Brain microvascular endothelial cell (primary cell): ENCODE results near the gene HDAC9.
A peak's percentile ranks its signal among the peaks of the same experiment; 100 is the strongest.

Source experiments
- DNase-seq: peaks from one replicate; pipeline ENCODE4 v3.0.0-alpha.2; 2020
- H3K27ac ChIP-seq: fragments of 250-450 bp; sonication (Bioruptor Pico); 2 replicates; pipeline ENCODE4 v1.5.1; 2020; ENCODE audit warnings: mild to moderate bottlenecking, moderate library complexity
- H3K27me3 ChIP-seq: fragments of 250-450 bp; sonication (Bioruptor Pico); replicated peaks from 2 replicates; pipeline ENCODE4 v1.5.1; 2020; ENCODE audit warnings: mild to moderate bottlenecking
- H3K36me3 ChIP-seq: fragments of 250-450 bp; sonication (Bioruptor Pico); replicated peaks from 2 replicates; pipeline ENCODE4 v1.5.1; 2020; ENCODE audit warnings: mild to moderate bottlenecking
- H3K4me3 ChIP-seq: 2 replicates; pipeline ENCODE4 v1.5.1; 2011; ENCODE audit warnings: low read depth, mild to moderate bottlenecking, control low read depth, low read length, moderate library complexity
- CTCF ChIP-seq: IDR thresholded peaks from 2 replicates; pipeline ENCODE4 v1.5.1; 2011; ENCODE audit warnings: low read depth, mild to moderate bottlenecking, moderate library complexity, low read length, control low read depth, inconsistent platforms; ENCODE audit errors: missing control alignments
- in situ Hi-C: cut with HindIII; loops from 2 replicates; pipeline ENCODE4 v1.10.0; 2017; ENCODE audit warnings: low sequenced_read_pairs, low pct_ligation_motif_present

HDAC9 gene

GRCh38 chr7:18499407-18500177 lies 4.0 kb downstream of the HDAC9 start:
- H3K27me3 ChIP-seq = no peaks in the 10 kb centered on the region
- no peak overlapping the region for H3K4me3 ChIP-seq
- H3K27ac ChIP-seq = no peak overlapping the region
- in situ Hi-C loops = no loop called here
- no peak for TF ChIP-seq CTCF
- no peak for DNase-seq
- no peaks in the 10 kb centered on the region for H3K36me3 ChIP-seq

- Histone ChIP-seq H3K27ac (no peak overlapping the region), H3K4me3 (no peak overlapping the region), H3K27me3 (no peaks in the 10 kb centered on the region), H3K36me3 (no peaks in the 10 kb centered on the region)
- TF ChIP-seq CTCF = no peak
- in situ Hi-C loops = no loop called here
- no peak for DNase-seq
These were observed 7.7 kb downstream of the HDAC9 start for GRCh38 chr7:18503126-18503866.

- Histone ChIP-seq H3K36me3 (no peaks in the 10 kb centered on the region), H3K27ac (no peak overlapping the region), H3K4me3 (no peak overlapping the region), H3K27me3 (no peaks in the 10 kb centered on the region)
- in situ Hi-C loops = no loop called here
- no peak for DNase-seq
- TF ChIP-seq CTCF = no peak
These were observed 9.4 kb downstream of the HDAC9 start for GRCh38 chr7:18504965-18505364.

- in situ Hi-C loops = no loop called here
- DNase-seq = peak; percentile 70
- Histone ChIP-seq H3K27ac (peak overlapping the region; percentile 43), H3K36me3 (no peaks in the 10 kb centered on the region), H3K27me3 (no peaks in the 10 kb centered on the region), H3K4me3 (no peak overlapping the region)
- no peak for TF ChIP-seq CTCF
These were observed 10.4 kb downstream of the HDAC9 start for GRCh38 chr7:18505870-18506460.

GRCh38 chr7:18508443-18509427 lies 13.2 kb downstream of the HDAC9 start:
- H3K4me3 ChIP-seq = peak overlapping the region; percentile 54
- H3K36me3 ChIP-seq = no peaks in the 10 kb centered on the region
- peak overlapping the region; percentile 97 for H3K27ac ChIP-seq

More at GRCh38 chr7:18508443-18509427, 13.2 kb downstream of the HDAC9 start:
- H3K27me3 ChIP-seq = no peaks in the 10 kb centered on the region
- in situ Hi-C loops = no loop called here
- DNase-seq = peak; percentile 93
- no peak for TF ChIP-seq CTCF
